HCT116 (cell line): ENCODE results near the gene IFT88. TPM values are rescaled to one million over a fixed set of nuclear protein-coding genes. Genes with fewer than 3 reads are reported as not detected.

Experiments
- ATAC-seq: fragments of 200-7000 bp; cut with Tn5 transposase; 2 replicates; pipeline ENCODE4 v1.9.1; 2020; ENCODE audit warnings: mild to moderate bottlenecking, moderate library complexity
- BruUV-seq: library from RNA; stranded (reverse); fragments of 400-500 nt; replicated peaks from 2 replicates; lab custom pipeline; 2021; lab: Mats Ljungman, UMichigan
- CTCF ChIA-PET: fragments of 300-600 bp; sonication (Branson Sonifier 250); formaldehyde crosslinking; loops from one replicate; lab custom pipeline; 2021; ENCODE audit warnings: antibody characterized with exemption; lab: Charles Lee
- POLR2A ChIA-PET: fragments of 300-600, 350-600 bp; sonication (Branson Sonifier 250); formaldehyde crosslinking; loops from one replicate; lab custom pipeline; 2021; ENCODE audit warnings: antibody characterized with exemption; lab: Charles Lee
- RAD21 ChIA-PET, 2 experiments: fragments of 300-600 bp; sonication (Branson Sonifier 250); formaldehyde crosslinking; loops; one replicate each; lab custom pipeline; 2023; ENCODE audit warnings: low total read pairs in 2 of 2; ENCODE audit not compliant: uncharacterized antibody in 2 of 2, unreplicated experiment in 2 of 2, low non-redundant PET in 1 of 2; lab: Charles Lee
- DNase-seq: peaks from one replicate; pipeline ENCODE4 v3.0.0-alpha.2; 2010; ENCODE audit warnings: low read depth, low spot score
- H2AFZ ChIP-seq: fragments of 200-600 bp; shearing (Covaris generic), sonication (generic); 2 replicates; pipeline ENCODE4 v1.6.1; 2017; ENCODE audit warnings: low read depth, mixed run types, mixed read lengths, antibody characterized with exemption, low read length; ENCODE audit not compliant: poor library complexity, severe bottlenecking
- H3K27ac ChIP-seq: 2 replicates; pipeline ENCODE4 v1.5.1; 2012; ENCODE audit warnings: low read depth, low read length
- H3K27me3 ChIP-seq: fragments of 200-600 bp; sonication (generic); 2 replicates; pipeline ENCODE4 v1.6.1; 2016; ENCODE audit warnings: mixed run types, low read length, mixed read lengths; ENCODE audit not compliant: insufficient read depth
- H3K36me3 ChIP-seq, 2 experiments: fragments of 200-500 bp in 1 of 2; fragments of 200-600 bp in 1 of 2; sonication (Bioruptor generic) in 1 of 2; sonication (generic) in 1 of 2; 2 replicates each; pipeline versions ENCODE4 v1.5.1 to v1.6.1; 2014 to 2016; ENCODE audit warnings: low read length in 2 of 2, inconsistent platforms in 1 of 2, mixed read lengths in 1 of 2, mixed run types in 1 of 2; ENCODE audit not compliant: insufficient read depth in 2 of 2, control insufficient read depth in 1 of 2
- H3K4me1 ChIP-seq, 2 experiments: fragments of 200-600 bp in 1 of 2; sonication (generic) in 1 of 2; 2 replicates each; pipeline versions ENCODE4 v1.5.1 to v1.6.1; 2012 to 2017; ENCODE audit warnings: low read length in 2 of 2, inconsistent platforms in 1 of 2, mild to moderate bottlenecking in 1 of 2, mixed read lengths in 1 of 2, mixed run types in 1 of 2, moderate library complexity in 1 of 2; ENCODE audit not compliant: insufficient read depth in 2 of 2, control insufficient read depth in 1 of 2
- H3K4me2 ChIP-seq: fragments of 200-600 bp; sonication (generic); 2 replicates; pipeline ENCODE4 v1.6.1; 2017; ENCODE audit warnings: mixed run types, low read length, mixed read lengths
- H3K4me3 ChIP-seq, 2 experiments: fragments of 200-600 bp in 1 of 2; sonication (generic) in 1 of 2; replicated peaks in 1 of 2; 2 replicates each; pipeline ENCODE4 v1.5.1; 2011 to 2016; ENCODE audit warnings: low read length in 2 of 2, control low read depth in 1 of 2, low read depth in 1 of 2, mild to moderate bottlenecking in 1 of 2, mixed read lengths in 1 of 2, mixed run types in 1 of 2
- H3K79me2 ChIP-seq: fragments of 200-600 bp; sonication (generic); 2 replicates; pipeline ENCODE4 v1.6.1; 2017; ENCODE audit warnings: mild to moderate bottlenecking, mixed run types, low read length, moderate library complexity, mixed read lengths; ENCODE audit not compliant: insufficient read depth
- H3K9ac ChIP-seq: fragments of 200-600 bp; sonication (generic); 2 replicates; pipeline ENCODE4 v1.6.1; 2016; ENCODE audit warnings: low read length, mixed read lengths
- H3K9me2 ChIP-seq: fragments of 200-600 bp; sonication (generic), shearing (Covaris generic); 2 replicates; pipeline ENCODE4 v1.6.1; 2017; ENCODE audit warnings: mixed run types, mild to moderate bottlenecking, moderate library complexity; ENCODE audit not compliant: insufficient read depth
- H3K9me3 ChIP-seq, 2 experiments: fragments of 200-500 bp in 1 of 2; fragments of 200-600 bp in 1 of 2; sonication (Bioruptor generic) in 1 of 2; sonication (generic) in 1 of 2; 2 replicates each; pipeline ENCODE4 v1.6.1; 2014 to 2017; ENCODE audit warnings: low read length in 2 of 2, mixed read lengths in 2 of 2, inconsistent platforms in 1 of 2, low read depth in 1 of 2, mild to moderate bottlenecking in 1 of 2, mixed run types in 1 of 2, moderate library complexity in 1 of 2; ENCODE audit not compliant: control insufficient read depth in 1 of 2, insufficient read depth in 1 of 2
- H4K20me1 ChIP-seq: fragments of 200-600 bp; sonication (generic), shearing (Covaris generic); 2 replicates; pipeline ENCODE4 v1.6.1; 2017; ENCODE audit warnings: mixed run types, mild to moderate bottlenecking, moderate library complexity; ENCODE audit not compliant: insufficient read depth
- ELF1 ChIP-seq: IDR thresholded peaks from 2 replicates; pipeline ENCODE4 v1.6.1; 2012; ENCODE audit warnings: low read depth, borderline replicate concordance
- EZH2phosphoT487 ChIP-seq: fragments of 200-600 bp; IDR thresholded peaks from 2 replicates; pipeline ENCODE4 v1.6.1; 2018; ENCODE audit warnings: antibody characterized with exemption, borderline replicate concordance
- JUND ChIP-seq: IDR thresholded peaks from 2 replicates; pipeline ENCODE4 v1.6.1; 2012
- POLR2A ChIP-seq: IDR thresholded peaks from 2 replicates; pipeline ENCODE4 v1.7.0; 2011; ENCODE audit warnings: borderline replicate concordance; ENCODE audit not compliant: insufficient read depth, insufficient read length; ENCODE audit errors: extremely low read depth
- POLR2AphosphoS5 ChIP-seq: IDR thresholded peaks from 2 replicates; pipeline ENCODE4 v1.6.1; 2011; ENCODE audit warnings: mild to moderate bottlenecking, low read depth, low read length, moderate library complexity
- RAD21 ChIP-seq: IDR thresholded peaks from 2 replicates; pipeline ENCODE4 v1.6.1; 2012; ENCODE audit warnings: low read depth, mild to moderate bottlenecking
- YY1 ChIP-seq: IDR thresholded peaks from 2 replicates; pipeline ENCODE4 v1.6.1; 2011; ENCODE audit warnings: low read length, low read depth, moderate library complexity, mild to moderate bottlenecking; ENCODE audit not compliant: insufficient replicate concordance; ENCODE audit errors: extremely low read depth
- ZNF274 ChIP-seq: fragments of 200-500 bp; sonication (Bioruptor generic); IDR thresholded peaks from 2 replicates; pipeline ENCODE4 v1.6.1; 2014; ENCODE audit warnings: mild to moderate bottlenecking, low read depth, low read length, inconsistent platforms
- intact Hi-C: fragments of 100-400 bp; cut with micrococcal nuclease; formaldehyde crosslinking; loops from 2 replicates; pipeline ENCODE4 v1.10.0; 2022
- total RNA-seq: library from RNA; stranded (reverse); gene quantifications from one replicate; pipeline ENCODE4 v1.2.1, GENCODE V29; 2021; ENCODE audit not compliant: unreplicated experiment
- TF ChIP-seq, protein P1 (sequence below): IDR thresholded peaks from 2 replicates; pipeline ENCODE4 v1.6.1; 2012; ENCODE audit warnings: low read depth
- TF ChIP-seq, protein P2 (sequence below), 3 experiments: fragments of 200-600 bp in 1 of 3; sonication (generic) in 1 of 3; IDR thresholded peaks in 2 of 3; conservative IDR thresholded peaks in 1 of 3; 2 replicates each; pipeline ENCODE4 v1.5.1; 2012 to 2017; ENCODE audit warnings: low read depth in 2 of 3, low read length in 2 of 3, antibody characterized with exemption in 1 of 3, borderline replicate concordance in 1 of 3, control low read depth in 1 of 3, mild to moderate bottlenecking in 1 of 3, mixed read lengths in 1 of 3, mixed run types in 1 of 3, moderate library complexity in 1 of 3; ENCODE audit not compliant: insufficient read depth in 1 of 3

IFT88 gene
- total RNA-seq, 1 experiment from 2014 or later, result 13.1 TPM

DNA sequence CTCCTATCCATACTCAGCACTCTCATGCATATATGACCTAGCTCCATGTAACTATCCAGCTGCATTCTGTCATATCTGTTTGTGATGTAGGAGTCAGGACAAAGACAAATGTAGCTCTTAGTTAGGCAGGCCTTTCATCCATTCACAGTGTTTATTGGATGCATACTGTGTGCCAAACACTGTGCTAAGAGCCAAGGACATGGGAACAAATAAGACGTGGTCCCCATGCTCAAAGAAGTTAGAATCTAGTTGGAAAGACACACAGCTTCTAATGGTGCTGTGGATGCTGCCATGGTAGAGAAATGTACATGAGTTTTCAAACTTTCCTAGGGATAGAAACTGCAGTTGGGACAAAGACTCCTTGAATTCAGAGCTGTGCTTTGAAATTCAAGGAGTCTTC lies 104.8 kb downstream of the IFT88 start:
- no peaks in the 10 kb centered on the region for H3K9me3 ChIP-seq
- H3K4me3 ChIP-seq, result no peak overlapping the region
- no TSS peak for BruUV-seq
- no peak for ATAC-seq
- no peaks in the 10 kb centered on the region for H3K79me2 ChIP-seq
- no peaks in the 10 kb centered on the region; a peak in 1 of 4 replicates for H3K36me3 ChIP-seq
- no peak for DNase-seq
- no peaks in the 10 kb centered on the region for H3K27me3 ChIP-seq
- H3K9ac ChIP-seq, result no peak overlapping the region
- no peak overlapping the region for H3K27ac ChIP-seq
- H3K4me1 ChIP-seq, result no peaks in the 10 kb centered on the region
- TF ChIP-seq EZH2phosphoT487 (no peak), RAD21 (no peak), POLR2A (no peak), POLR2AphosphoS5 (no peak), YY1 (no peak), ELF1 (no peak), JUND (no peak), ZNF274 (no peak)
- TF ChIP-seq, protein P1, sequence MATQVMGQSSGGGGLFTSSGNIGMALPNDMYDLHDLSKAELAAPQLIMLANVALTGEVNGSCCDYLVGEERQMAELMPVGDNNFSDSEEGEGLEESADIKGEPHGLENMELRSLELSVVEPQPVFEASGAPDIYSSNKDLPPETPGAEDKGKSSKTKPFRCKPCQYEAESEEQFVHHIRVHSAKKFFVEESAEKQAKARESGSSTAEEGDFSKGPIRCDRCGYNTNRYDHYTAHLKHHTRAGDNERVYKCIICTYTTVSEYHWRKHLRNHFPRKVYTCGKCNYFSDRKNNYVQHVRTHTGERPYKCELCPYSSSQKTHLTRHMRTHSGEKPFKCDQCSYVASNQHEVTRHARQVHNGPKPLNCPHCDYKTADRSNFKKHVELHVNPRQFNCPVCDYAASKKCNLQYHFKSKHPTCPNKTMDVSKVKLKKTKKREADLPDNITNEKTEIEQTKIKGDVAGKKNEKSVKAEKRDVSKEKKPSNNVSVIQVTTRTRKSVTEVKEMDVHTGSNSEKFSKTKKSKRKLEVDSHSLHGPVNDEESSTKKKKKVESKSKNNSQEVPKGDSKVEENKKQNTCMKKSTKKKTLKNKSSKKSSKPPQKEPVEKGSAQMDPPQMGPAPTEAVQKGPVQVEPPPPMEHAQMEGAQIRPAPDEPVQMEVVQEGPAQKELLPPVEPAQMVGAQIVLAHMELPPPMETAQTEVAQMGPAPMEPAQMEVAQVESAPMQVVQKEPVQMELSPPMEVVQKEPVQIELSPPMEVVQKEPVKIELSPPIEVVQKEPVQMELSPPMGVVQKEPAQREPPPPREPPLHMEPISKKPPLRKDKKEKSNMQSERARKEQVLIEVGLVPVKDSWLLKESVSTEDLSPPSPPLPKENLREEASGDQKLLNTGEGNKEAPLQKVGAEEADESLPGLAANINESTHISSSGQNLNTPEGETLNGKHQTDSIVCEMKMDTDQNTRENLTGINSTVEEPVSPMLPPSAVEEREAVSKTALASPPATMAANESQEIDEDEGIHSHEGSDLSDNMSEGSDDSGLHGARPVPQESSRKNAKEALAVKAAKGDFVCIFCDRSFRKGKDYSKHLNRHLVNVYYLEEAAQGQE, result no peak
- TF ChIP-seq, protein P2, sequence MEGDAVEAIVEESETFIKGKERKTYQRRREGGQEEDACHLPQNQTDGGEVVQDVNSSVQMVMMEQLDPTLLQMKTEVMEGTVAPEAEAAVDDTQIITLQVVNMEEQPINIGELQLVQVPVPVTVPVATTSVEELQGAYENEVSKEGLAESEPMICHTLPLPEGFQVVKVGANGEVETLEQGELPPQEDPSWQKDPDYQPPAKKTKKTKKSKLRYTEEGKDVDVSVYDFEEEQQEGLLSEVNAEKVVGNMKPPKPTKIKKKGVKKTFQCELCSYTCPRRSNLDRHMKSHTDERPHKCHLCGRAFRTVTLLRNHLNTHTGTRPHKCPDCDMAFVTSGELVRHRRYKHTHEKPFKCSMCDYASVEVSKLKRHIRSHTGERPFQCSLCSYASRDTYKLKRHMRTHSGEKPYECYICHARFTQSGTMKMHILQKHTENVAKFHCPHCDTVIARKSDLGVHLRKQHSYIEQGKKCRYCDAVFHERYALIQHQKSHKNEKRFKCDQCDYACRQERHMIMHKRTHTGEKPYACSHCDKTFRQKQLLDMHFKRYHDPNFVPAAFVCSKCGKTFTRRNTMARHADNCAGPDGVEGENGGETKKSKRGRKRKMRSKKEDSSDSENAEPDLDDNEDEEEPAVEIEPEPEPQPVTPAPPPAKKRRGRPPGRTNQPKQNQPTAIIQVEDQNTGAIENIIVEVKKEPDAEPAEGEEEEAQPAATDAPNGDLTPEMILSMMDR (IDR thresholded peaks at IDR 0.05 in 2 of 3, conservative IDR thresholded peaks at IDR 0.05 in 1 of 3; ENCODE audit: borderline replicate concordance in 1 of 3, insufficient read depth in 1 of 3, low read depth in 2 of 3, low read length in 2 of 3), result no peak
- TF ChIP-seq, all 23 proteins: peak for 0
- ChIA-PET POLR2A (no interaction called here), RAD21 (no interaction called here), CTCF (no interaction called here)
- intact Hi-C loops, result no loop called here
- Histone ChIP-seq H3K4me2 (no peak overlapping the region), H4K20me1 (no peaks in the 10 kb centered on the region), H2AFZ (no peak overlapping the region), H3K9me2 (no peaks in the 10 kb centered on the region)
